Lower lobe of right lung (tissue), 2 donors: ENCODE results near the gene BAD. TPM values are rescaled to one million over a fixed set of nuclear protein-coding genes. Genes with fewer than 3 reads are reported as not detected.

Source experiments
- ATAC-seq, 2 donors: fragments of 200-7000 bp; cut with Tn5 transposase; one replicate each; pipeline ENCODE4 v1.9.1; 2020 to 2022; ENCODE audit warnings: mild to moderate bottlenecking in 2 of 2, moderate library complexity in 2 of 2
- DNase-seq: peaks from one replicate; pipeline ENCODE4 v3.0.0-alpha.2; 2020
- H3K27ac ChIP-seq: fragments of 200-600 bp; one replicate; pipeline ENCODE4 v1.8.0; 2022
- H3K27me3 ChIP-seq: fragments of 200-600 bp; one replicate; pipeline ENCODE4 v1.8.0; 2022; ENCODE audit warnings: low read depth
- H3K36me3 ChIP-seq: fragments of 200-600 bp; one replicate; pipeline ENCODE4 v1.8.0; 2022; ENCODE audit warnings: mild to moderate bottlenecking
- H3K4me1 ChIP-seq: fragments of 200-600 bp; one replicate; pipeline ENCODE4 v1.8.0; 2022
- H3K4me3 ChIP-seq: fragments of 200-600 bp; one replicate; pipeline ENCODE4 v1.8.0; 2022; ENCODE audit warnings: mild to moderate bottlenecking
- H3K9me3 ChIP-seq: fragments of 200-600 bp; one replicate; pipeline ENCODE4 v1.8.0; 2022
- CTCF ChIP-seq: fragments of 200-600 bp; IDR thresholded peaks from one replicate; pipeline ENCODE4 v1.8.0; 2022; ENCODE audit warnings: antibody characterized with exemption, mild to moderate bottlenecking
- intact Hi-C: fragments of 100-400 bp; cut with DNase I; formaldehyde crosslinking; loops from one replicate; pipeline ENCODE4 v1.11.0; 2022
- total RNA-seq: library from RNA; stranded (reverse); fragmentation: NEBNext Ultra II Directional; extraction: Animal tissue kit (Norgen Biotek cat#: 25700); gene quantifications from one replicate; pipeline ENCODE4 v1.2.1, GENCODE V29; 2021
- donor health status: DM: no; HTN: yes; CAD: no; lungs with severe emphysema.

Gene BAD
- total RNA-seq, 1 donor from 2014 or later: 51.6 TPM

- no peak for TF ChIP-seq CTCF
- H3K27ac ChIP-seq: no peak overlapping the region
- intact Hi-C loops: no loop called here
- peaks cover 10% of the 10 kb centered on the region for H3K4me1 ChIP-seq
- DNase-seq (peak; percentile 53), ATAC-seq (peak; percentile 22 to 33)
- no peaks in the 10 kb centered on the region for H3K27me3 ChIP-seq
- no peaks in the 10 kb centered on the region for H3K9me3 ChIP-seq
- no peak overlapping the region for H3K4me3 ChIP-seq
- H3K36me3 ChIP-seq: peaks cover 51% of the 10 kb centered on the region
Observed at GRCh38 chr11:64276653-64277431, 7.6 kb downstream of the BAD start.

- no peak for DNase-seq
- Histone ChIP-seq H3K4me3 (no peak overlapping the region), H3K36me3 (peaks cover 41% of the 10 kb centered on the region), H3K4me1 (peaks cover 14% of the 10 kb centered on the region), H3K27ac (no peak overlapping the region), H3K9me3 (no peaks in the 10 kb centered on the region), H3K27me3 (no peaks in the 10 kb centered on the region)
- no peak for ATAC-seq
- no peak for TF ChIP-seq CTCF
- intact Hi-C loops: no loop called here
Observed at GRCh38 chr11:64275841-64276240, 8.6 kb downstream of the BAD start.

- no peak overlapping the region for H3K4me3 ChIP-seq
- DNase-seq (no peak), ATAC-seq (no peak)
- no peaks in the 10 kb centered on the region for H3K27me3 ChIP-seq
- intact Hi-C loops: no loop called here
- TF ChIP-seq CTCF: no peak
- peaks cover 14% of the 10 kb centered on the region for H3K4me1 ChIP-seq
- no peaks in the 10 kb centered on the region for H3K9me3 ChIP-seq
- H3K36me3 ChIP-seq: peaks cover 38% of the 10 kb centered on the region
- no peak overlapping the region for H3K27ac ChIP-seq
Observed at GRCh38 chr11:64275031-64275800, 9.2 kb downstream of the BAD start.

GRCh38 chr11:64269540-64270220 lies 14.8 kb downstream of the BAD start:
- H3K27ac ChIP-seq: peak overlapping the region; percentile 99
- ATAC-seq: peak; percentile 89 to 94
- H3K4me3 ChIP-seq: peak overlapping the region; percentile 95
- intact Hi-C loops: no loop called here
- no peaks in the 10 kb centered on the region for H3K9me3 ChIP-seq
- H3K36me3 ChIP-seq: peaks cover 27% of the 10 kb centered on the region
- TF ChIP-seq CTCF: peak; percentile 19
- H3K27me3 ChIP-seq: no peaks in the 10 kb centered on the region
- H3K4me1 ChIP-seq: peaks cover 40% of the 10 kb centered on the region
- DNase-seq: peak; percentile 98

- DNase-seq: peak; percentile 84
Observed at GRCh38 chr11:64268893-64269539, 15.4 kb downstream of the BAD start.

More at GRCh38 chr11:64268893-64269539, 15.4 kb downstream of the BAD start:
- peak overlapping the region; percentile 99 for H3K27ac ChIP-seq
- ATAC-seq: peak; percentile 31 to 48
- no peaks in the 10 kb centered on the region for H3K27me3 ChIP-seq
- peaks cover 40% of the 10 kb centered on the region for H3K4me1 ChIP-seq
- TF ChIP-seq CTCF: no peak
- H3K9me3 ChIP-seq: no peaks in the 10 kb centered on the region
- peaks cover 33% of the 10 kb centered on the region for H3K36me3 ChIP-seq
- intact Hi-C loops: no loop called here
- peak overlapping the region; percentile 95 for H3K4me3 ChIP-seq
